ENCODE data around the gene MYH10.
"Not testable (repeated sequence)": the region's sequence is repeated elsewhere in the genome, so short reads cannot be mapped to it uniquely, and the experiment has no call there.

MYH10 gene

DNA sequence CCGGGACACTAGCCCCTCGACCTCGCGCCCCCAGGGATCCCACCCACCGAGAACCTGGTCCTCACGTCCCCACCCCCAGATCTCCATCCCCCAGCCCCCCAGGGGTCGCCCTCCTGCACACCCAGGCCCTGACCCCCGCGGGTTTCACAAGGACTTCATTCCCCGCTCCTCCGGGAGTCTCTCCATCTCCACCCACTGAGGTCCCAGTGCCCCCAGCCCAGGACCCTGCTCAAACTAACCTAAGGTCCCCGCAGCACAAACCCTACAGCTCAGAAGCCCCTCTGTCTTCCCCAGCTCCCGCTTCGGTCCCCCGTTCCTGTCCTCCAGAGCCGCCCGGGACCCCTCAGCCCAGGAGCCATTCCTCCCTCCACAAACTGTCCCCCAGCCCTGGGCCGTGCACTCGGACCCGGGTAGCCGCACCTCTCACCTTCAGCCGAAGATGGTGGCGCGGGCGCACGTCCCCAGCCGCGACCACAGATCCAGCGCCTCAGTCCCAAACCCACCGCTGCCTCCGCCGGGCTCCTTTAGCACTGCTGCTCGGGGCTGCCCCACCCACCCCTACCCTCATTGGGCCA is at the start of gene MYH10:
MYH10 (minus strand) TSS at position 499 of the 575 bp plus-strand sequence. CDS start 7,479 bp downstream, outside the sequence.
- no peak for DNase-seq

DNA sequence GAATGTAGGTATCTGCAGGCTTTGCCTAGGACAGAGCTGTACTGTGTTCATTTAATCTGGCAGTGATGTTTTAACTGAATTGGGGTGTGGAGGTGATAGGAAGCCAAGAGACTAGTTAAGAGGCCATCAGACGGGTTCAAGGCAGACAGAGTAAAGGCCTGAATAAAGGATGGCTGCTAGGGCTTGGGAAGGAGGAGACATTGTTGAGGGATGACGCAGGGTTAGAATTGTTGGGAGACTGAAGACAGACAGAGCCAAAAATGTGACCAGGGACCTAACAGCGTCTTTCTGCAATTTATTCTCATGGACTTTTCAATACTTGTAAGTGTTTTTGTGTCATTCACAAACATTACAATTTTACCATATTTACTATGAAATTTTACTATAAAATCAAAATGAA is 48.6 kb upstream of the MYH10 start:
- no peak for DNase-seq

DNA sequence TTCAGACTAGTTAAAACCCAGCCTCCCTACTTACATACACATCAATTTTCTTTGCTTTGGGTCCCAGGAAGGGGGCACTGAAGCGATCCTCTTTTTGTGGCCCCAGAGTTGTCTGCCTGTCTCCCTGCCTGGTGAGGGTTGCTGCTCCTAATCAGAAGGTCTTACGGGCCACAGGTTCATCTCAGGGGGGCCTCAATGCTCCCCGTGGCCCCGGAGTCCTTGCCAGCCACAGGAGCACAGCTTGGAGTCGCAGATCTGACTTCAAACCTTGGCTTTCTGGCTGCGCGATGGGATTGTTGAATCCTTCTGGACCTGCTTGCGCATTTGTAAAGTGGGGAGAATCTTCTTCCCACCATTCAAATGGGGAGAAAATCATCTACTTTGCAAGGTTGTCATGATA is 44.8 kb upstream of the MYH10 start:
- DNase-seq: no peak

DNA sequence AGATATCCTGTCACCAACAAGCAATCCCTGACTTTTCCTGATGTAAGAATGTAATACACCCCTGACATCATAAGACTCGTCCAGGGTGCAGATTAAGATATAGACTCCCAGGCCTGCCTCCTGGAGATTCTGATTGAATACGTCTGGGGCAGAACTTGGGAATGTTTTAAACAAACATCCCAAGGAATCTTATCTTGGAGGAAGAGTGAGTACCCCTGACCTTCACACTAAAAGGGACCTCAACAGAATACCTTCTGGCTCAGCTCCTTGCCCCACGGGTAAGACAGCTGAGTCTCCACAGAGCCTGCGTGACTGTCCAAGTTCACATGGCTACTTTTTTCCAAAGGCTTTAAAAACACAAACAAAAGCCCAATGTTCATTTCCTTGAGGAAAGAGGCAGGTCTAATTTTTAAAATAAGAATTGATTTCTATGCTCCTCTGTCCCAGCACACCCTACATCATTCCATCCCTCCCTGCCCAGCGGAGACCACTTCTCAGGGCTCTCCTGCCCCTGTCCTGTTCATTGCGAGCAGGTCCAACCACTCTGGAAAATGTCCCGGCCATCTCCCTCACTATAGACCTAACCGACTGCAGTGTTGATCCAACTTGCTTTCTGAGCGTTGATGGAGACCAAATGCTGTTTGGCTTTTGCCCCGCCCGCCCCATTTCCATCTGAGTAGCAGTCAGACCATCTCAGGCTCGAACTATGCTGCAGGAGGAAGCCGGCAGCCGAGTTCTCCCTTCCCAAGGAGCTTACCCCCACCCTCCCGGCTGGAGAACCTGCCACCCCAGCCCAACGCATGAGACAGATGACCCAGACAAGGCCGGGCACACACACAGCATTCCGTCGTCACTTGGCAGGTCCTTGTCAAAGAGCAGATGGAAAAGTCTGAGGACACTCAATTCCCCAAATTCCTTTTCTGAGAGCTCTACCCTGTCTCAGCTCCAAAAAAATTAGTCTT is 44.1 kb upstream of the MYH10 start:
- DNase-seq: peak; percentile 77

DNA sequence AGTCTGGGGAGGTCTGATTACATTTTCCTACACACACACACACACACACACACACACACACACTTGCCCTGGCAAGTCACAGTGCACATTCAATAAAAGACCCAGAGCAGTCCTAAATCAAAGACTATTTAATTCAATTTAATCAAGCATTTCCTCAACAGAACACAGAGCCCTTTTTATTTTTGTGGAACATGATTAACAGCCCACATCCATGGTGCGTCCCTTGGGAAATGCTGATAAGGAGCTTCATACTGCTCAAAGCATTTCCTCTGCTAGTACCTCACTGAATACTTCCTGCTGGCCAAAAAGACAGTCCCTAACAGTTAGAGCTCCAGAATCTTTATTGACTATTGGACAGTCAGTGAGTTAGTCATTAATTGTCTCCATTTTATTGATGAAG is 43.1 kb upstream of the MYH10 start:
- DNase-seq: peak; percentile 87

DNA sequence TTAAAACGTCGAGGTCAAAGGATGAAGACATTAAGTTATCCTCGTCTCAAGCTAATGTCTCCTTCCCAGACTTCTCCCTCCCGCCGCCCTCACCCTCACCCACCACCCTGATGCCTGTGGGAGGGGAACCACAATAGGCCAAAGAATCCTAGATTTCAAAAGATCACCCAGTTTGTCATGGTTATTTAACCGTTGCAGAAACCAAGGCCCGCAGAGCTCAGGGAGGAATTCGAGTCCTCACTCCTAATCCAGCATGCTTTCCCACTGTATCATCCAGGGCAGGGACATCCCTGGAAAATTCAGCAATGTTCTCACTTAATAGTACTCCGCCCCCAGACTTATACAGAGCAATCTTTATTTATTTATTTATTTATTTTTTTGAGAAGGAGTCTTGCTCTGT is 41.8 kb upstream of the MYH10 start:
- no peak for DNase-seq

DNA sequence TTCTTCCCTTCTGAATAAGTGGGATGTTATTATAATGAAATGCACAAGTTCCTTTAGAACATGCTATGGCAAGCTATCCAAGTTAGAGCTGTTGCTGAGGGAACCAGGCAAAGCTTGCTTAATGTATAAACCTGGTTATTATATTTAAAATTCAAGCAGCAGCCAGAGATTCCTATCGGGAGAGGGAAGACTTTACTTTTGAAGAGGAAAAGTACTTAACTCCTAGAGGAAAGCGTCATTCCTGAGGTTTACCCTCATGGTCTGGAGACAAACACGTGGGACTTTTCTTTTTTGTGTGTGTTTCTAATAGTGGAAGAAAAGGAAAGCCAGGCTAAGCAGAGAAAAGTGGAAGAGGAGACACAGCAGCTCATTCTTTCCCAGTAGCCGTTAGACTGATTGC is 39.9 kb upstream of the MYH10 start:
- peak; percentile 66 for DNase-seq

DNA sequence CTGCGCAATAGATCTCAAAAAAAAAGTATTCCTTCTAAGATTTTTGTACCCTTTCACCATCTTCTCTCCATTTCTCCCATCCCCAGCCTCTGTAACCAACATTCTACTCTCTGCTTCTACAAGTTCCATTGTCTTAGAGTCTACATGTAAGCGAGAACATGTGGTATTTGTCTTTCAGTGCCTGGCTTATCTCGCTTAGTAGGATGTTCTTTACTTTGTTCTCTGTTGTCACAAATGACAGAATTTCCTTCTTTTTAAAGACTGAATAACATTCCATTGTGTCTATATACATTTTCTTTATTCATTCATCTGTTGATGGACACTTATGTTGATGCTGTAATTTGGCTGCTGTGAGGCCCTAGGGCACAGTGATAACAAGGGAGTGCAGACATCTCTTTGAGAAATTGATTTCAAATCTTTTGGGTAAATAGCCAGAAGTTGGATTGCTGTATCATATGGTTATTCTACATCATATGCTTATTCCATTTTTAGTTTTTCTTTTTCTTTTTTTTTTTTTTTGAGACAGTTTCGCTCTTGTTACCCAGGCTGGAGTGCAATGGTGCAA is 37.7 kb upstream of the MYH10 start:
- no peak for DNase-seq

DNA sequence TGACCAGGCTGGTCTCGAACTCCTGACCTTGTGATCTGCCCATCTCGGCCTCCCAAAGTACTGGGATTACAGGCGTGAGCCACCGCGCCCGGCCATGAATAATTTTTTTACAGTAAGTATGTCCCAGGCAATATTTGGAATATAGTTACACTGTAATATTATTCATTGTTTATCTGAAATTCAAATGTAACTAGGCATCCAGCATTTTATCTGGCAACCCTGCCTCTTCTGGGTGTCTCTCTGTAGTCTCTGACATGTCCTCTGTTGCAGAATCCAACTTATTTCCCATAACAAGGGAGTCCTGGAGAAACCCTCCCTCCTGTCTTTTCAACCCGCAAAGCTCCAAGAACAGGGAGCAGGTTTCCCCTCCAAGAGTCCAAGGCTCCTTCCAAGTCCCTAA is 36.9 kb upstream of the MYH10 start:
- no peak for DNase-seq

DNA sequence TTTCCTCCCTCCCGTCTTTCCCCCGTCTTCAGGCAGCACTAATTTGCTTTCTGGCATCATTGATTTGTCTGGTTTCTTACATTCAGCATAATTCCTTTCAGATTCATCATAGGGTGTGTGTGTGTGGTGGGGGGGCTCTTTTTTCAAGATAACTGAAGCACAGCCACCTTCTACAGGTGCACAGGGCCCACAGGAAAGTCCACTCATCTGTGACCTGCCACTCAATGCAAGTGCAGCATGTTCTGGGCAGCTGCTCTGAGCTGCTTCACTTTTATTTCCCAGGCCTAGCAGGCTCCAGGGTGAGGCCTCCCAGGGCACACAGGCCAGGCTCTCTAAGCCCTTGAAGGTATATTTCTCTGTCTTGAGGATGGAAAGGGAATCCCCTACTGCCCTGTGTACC is 35.2 kb upstream of the MYH10 start:
- DNase-seq: no peak

DNA sequence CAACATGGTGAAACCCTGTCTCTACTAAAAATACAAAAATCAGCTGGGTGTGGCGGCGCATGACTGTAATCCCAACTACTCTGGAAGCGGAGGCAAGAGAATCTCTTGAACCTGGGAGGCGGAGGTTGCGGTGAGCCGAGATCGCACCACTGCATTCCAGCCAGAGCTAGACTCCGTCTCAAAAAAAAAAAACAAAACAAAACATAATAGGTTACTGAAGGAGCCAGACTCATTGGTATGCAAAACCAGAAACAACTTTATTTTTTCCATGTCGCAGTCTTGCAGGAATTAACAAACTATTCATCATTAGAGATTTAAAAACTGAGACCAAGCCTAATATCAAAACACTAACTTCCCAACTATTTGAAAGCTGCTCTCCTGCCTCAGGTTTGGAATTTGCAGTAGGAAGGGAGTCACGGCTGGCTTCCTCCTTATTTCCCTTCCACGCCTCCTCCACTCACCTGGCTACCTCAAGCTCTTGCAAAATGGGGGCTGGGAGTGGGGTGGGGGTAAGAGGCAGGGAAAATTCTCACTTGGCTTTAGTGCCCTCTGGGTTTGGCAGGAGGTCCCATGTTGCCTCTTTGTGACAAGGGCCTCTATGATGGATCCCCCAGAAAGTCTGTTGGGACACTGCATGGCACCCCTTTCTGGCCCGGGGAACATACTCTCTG is 34.1 kb upstream of the MYH10 start:
- DNase-seq: no peak

DNA sequence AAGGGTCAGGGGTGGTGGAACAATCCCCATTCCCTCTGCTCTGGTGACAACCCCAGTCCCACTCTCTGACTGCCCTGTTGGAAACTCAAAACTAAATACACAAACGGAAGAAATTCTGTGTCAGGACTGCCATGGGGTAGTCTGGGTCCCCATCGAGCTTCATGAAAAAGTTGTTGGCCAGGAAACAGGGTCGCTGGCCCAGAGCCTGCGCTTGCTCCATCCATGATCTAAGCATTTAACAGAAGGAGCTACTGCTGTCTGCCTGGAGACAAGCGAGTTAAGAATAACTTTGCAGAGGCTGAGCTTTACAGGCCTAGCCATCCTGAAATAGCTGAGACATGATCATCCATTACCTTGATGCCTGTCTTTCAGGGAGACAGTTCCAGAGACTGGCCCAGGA is 32.4 kb upstream of the MYH10 start:
- DNase-seq: no peak

DNA sequence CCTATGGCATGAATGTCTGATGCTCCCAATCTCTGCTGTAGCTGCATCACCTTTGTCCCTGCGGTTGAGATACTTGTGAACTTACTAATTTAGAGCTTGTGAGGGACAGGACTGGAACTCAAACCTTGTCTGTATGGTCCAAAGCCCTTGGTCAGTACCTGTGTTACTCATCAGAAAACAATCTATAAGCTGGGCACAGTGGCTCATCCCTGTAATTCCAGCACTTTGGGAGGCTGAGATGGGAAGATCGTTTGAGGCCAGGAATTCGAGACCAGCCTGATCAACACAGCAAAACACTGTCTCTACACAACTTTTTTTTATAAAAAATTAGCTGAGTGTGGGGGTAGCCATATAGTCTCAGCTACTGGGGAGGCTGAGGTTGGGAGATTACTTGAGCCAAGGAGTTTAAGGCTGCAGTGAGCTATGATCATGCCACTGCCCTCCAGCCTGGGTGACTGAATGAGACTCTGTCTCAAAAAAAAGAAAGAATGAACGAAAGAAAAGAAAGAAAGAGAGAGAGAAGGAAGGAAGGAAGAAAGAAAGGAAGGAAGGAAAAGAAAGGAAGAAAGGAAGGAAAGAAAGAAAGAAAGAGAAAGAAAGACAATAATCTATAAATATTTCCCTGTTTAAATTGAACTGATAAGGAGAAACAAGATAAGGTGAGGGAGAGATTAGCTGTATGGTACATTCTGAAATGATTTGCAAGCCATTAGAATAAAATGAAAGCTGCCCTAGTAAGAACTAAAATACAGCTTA is 31.7 kb upstream of the MYH10 start:
- no peak for DNase-seq

DNA sequence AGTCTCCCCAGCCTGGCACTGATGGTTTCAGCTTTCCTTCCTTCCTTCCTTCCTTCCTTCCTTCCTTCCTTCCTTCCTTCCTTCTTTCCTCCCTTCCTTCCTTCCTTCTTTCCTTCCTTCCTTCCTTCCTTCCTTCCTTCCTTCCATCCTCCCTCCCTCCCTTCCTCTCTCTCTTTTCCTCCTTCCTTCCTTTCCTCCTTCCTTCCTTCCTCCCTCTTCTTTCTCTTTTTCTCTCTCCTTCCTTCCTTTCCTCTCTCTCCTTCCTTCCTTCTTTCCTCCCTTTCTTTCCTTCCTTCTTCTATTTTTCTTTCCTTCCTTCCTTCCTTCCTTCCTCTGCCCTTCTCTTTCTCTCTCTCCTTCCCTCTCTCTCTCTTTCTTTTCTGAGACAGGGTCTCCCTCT is 30.2 kb upstream of the MYH10 start:
- DNase-seq: not testable (repeated sequence)

DNA sequence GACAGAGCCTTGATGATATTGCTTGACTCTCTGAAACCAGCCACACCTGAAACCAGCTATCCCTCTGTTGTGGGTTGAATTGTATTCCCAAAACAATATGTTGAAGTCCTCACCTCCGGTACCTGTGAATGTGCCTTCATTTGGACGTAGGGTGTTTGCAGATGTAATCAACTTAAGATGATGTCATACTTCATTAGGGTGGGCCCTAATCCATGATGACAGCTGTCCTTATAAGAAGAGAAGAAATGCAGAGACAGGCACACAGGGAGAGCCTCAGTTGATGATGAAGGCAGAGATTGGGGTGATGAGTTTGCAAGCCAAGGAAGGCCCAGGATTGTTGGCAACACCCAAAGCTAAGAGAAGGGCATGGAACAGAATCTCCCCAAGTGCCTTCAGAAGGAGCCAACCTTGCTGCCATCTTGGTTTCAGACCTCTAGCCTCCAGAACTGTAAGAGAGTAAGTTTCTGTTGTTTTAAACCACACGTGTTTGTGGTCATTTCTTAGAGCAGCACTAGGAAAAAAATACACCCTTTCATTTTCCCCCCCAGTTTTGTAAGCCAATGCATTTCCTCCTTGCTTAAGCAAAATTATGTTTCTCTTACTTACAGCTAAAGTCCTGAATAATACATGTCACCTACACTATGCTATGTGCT is 29.4 kb upstream of the MYH10 start:
- no peak for DNase-seq

DNA sequence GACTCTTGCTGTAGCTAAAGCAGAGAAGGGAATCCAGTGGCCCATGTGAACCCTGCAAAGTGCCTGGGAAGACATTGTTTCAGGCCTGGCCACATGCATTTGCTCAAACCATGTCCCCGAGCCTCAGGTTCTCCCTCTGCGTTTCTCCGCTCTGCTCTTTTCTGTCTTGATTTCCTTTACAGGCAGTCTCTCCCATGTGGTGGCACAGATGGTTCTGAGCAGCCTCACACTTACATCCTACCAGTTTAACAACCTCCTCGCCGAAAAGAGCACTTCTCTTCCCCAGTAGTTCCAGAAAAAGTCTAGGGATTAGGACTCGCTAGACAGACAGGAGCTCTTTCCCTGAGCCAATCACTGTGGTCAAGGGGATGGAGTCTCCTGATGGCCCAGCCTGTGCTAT is 28.3 kb upstream of the MYH10 start:
- no peak for DNase-seq

DNA sequence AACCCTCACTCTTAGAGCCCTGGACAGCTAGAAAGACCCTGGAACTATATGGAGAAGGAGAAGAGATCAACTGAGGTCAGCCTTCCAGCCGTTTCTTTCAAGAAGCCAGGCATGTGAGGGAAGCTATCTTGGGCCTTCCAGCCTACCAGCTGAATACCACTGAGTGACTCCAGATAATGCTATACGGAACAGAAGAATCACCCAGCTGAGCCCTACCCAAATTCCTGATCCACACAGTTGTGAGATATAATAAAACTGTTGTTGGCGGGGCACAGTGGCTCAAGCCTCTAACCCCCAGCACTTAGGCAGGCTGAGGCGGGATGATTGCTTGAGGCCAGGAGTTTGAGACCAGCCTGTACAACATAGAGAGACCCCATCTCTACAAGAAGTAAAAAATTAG is 26.2 kb upstream of the MYH10 start:
- no peak for DNase-seq

DNA sequence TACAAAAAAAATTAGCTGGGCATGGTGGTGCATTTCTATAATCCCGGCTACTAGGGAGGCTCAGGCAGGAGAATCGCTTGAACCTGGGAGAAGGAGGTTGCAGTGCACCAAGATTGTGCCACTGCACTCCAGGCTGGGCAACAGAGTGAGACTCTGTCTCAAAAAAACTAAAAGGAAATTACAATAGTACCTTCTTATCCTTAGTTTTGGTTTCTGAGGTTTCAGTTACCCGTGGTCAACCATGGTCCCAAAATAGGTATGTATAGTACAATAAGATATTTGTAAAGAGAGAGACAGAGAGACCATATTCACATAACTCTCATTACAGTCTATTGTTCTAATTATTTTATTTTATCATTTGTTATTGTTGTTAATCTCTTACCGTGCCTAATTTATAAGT is 24.3 kb upstream of the MYH10 start:
- no peak for DNase-seq

DNA sequence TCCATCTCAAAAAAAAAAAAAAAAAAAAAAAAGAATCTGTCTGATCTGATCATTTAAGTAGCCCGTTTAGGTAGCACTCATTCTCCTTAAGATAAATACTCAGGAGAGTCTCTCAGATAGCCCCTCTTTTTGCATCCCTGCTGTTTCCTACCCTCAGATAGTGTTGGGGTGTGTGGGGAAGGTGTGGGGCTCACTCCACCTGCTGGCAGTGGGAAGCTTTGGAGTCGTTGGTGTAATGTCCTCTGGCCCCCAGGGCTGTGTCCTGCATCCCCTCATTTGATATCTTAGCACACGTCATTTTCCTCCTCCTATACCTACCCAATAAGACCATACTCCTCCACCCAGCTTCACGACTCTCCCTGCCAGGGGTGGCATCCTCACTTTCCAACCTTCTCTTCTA is 20.5 kb upstream of the MYH10 start:
- no peak for DNase-seq

DNA sequence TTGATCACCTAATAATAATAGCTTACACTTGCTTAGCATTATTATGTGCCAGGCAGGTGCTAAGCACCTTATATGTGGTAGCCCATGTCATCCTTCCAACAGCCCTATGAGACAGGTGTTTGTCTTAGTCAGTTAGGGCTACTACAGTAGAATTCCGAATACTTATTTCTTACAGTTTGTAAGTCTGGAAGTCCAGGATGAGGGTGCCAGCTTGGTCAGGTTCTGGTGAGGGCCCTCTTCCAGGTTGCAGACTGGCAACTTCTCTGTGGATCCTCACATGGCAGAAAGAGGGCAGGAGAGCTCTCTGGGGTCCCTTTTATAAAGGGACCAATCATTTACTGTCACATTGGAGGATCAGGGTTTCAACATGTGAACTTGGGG is 19.6 kb upstream of the MYH10 start:
- no peak for DNase-seq

DNA sequence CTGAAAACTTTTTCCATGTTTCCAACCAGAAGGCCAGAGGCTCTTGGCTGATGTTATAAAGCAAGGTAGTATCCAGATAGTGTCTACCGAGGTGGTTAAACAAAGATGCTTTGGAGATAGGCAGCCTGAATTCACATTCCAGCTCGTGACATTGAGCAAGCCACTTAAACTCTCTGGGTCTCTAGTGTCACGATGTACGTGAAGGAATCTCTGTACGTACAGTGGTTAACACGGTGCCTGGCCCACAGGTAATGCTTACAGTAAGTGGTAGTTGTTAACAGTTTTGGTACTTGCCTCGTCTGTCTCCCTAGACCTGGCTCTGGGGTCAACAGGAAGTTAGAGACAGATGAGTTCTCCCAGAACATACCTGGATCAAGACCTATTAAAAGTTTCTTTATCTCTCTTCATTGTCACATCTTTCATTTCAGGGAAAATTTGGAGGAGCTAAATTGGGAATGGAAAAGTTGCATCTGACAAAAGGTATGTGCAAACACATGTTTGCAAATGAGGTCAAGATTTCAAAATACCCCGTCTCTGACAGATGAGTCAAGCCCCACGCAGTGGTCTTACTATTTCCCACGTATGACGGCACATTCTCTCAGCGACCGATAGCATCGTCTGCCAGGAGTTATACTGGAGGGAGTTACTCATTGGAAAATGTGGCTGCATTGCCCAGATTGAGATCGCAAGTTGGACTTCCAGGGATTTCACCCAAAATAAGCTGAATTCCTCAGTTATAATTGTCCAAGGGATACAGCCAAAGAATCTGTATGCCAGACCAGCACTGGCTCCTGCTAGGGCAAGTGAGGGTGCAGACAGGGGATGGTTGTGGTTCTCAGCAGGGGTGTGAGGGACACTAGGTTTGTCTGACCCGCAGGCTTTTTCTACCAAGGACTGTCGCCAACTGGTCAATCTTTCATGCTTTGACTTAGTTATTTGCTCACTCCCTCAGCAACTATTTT is 18.9 kb upstream of the MYH10 start:
- peak; percentile 97 for DNase-seq

Data from fibroblast of upper back skin (primary cell).